Measurements from ENCODE around the gene CFAP97.

DNA sequence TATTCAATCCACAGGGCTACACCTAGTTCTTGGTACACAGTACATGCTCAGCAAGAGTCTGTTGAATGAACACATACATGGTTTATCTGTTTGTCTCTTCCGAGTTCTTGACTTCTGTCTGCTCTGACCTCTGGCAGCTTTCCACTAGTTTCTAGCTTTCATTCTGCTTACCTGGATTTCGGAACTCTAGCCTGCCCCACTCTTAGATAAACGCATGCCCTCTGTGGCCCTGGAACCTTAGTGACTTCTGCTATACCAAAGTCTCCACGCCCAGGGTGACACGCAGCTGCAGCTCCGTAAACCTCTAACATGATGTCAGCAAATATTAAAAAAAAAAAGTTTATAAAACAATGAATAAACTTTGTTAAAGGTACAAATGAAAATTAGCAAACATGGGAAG, 62.0 kb downstream of the CFAP97 start:
- TF ChIP-seq, protein P1, sequence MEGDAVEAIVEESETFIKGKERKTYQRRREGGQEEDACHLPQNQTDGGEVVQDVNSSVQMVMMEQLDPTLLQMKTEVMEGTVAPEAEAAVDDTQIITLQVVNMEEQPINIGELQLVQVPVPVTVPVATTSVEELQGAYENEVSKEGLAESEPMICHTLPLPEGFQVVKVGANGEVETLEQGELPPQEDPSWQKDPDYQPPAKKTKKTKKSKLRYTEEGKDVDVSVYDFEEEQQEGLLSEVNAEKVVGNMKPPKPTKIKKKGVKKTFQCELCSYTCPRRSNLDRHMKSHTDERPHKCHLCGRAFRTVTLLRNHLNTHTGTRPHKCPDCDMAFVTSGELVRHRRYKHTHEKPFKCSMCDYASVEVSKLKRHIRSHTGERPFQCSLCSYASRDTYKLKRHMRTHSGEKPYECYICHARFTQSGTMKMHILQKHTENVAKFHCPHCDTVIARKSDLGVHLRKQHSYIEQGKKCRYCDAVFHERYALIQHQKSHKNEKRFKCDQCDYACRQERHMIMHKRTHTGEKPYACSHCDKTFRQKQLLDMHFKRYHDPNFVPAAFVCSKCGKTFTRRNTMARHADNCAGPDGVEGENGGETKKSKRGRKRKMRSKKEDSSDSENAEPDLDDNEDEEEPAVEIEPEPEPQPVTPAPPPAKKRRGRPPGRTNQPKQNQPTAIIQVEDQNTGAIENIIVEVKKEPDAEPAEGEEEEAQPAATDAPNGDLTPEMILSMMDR (IDR thresholded peaks at IDR 0.05), result no peak
- TF ChIP-seq POLR2A (IDR thresholded peaks at IDR 0.05), result no peak
